HG03575 (cell line): ENCODE data around the gene SUGT1.
A peak's percentile ranks its signal among the peaks of the same experiment; 100 is the strongest.
"Not testable (repeated sequence)": the region's sequence is repeated elsewhere in the genome, so short reads cannot be mapped to it uniquely, and the experiment has no call there.

ENCODE experiments used
- ATAC-seq: cut with Tn5 transposase; IDR thresholded peaks from one replicate; pipeline ENCODE4 v1.9.1; 2021; ENCODE audit not compliant: unreplicated experiment, insufficient number of reproducible peaks, low FRiP score; ENCODE audit errors: extremely low read depth

Gene SUGT1

DNA sequence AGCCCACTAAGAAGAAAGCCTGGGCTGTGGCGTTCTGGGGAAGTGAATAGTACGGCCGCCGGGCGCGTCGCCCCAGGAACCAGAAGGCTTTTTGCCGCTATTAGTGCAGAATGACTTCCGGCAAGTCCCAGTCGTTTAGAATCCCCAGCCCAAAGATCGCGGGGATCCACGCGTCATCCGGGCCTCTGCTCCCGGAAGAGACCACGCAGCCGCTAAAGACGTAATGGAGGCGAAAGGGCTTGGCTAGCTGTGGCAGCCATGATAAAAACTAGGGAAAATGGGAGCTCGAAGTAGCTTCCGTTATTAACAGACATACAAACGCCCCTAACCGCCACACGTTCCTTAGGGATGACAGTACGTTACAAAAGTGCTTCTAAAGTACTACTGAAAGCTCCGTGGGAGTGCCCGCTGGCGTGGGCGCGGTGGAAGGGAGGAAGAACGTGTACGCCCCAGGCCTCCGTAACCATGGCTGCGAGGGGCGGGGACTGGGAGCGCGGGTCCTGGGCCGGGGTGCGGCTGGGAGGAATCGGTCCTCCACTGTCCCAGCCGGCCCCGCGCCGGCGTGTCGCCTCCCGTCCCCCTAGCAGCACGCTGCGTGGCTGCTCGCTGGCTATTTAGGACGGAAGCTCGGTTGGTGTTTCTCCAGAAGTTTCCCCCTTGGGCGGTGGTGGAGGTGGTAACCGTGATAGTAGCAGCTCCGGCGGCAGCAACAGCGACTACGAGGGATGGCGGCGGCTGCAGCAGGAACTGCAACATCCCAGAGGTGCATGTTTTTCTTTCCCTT lies at the start of gene SUGT1:
TSS of gene SUGT1 (plus strand) at position 641 of the 784 bp plus-strand sequence. CDS start at position 726, 85 bp downstream.
- ATAC-seq = peak; percentile 92

DNA sequence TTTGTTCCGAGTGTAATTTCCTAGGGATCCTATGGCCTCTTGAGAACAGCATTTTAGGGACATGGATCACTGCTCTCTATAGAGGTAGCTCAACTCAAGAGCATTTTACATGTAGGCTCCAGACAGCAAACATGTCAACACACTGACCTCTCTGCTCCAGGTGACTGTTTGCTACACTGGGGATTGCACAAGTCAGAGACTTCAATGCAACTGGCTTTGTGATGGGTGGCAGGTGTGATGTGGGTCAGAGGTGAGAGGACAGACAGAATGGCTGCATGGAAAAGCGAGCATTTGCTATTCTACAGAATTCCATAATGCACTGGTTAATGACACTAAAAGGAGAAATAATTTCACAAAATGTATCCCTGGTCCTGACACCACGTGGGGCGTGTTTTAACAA lies 49.3 kb upstream of the SUGT1 start:
- not testable (repeated sequence) for ATAC-seq

DNA sequence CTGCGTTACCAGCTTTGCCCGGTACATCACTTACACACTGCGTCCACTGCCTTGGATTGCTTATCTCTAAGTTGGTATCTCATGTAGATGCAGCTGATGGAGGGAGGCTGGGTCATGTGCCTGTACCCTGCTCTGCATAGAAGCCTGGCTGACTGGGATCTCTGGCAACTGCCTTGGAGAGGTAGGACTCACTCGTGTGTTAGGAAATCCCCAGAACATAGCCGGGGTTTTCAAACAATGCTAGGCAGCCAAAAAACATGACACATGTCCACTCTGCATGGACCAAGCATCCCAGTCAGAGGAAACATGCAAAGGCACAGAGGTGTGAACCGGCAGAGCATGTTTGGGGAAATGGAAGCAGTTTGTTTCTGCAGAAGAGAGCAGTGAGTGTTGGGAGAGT lies 46.5 kb upstream of the SUGT1 start:
- ATAC-seq = not testable (repeated sequence)

DNA sequence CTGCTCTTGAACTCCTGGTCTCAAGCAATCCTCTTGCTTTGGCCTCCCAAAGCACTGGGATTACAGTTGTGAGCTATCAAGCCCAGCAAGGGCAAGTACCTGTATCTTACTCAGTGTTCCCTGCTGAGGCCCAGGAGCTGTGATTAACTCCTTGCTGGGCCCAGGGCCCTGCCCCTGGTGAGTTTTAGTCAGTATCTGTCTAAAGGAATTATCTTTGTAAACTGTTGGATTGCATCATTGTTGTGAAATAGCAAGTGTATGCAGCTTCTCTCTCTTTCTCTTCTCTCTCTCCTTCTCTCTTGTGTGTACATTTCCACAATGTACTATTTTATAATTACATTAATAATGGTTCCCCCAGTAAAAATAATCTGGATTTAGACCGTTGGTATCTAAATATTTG lies 45.8 kb upstream of the SUGT1 start:
- not testable (repeated sequence) for ATAC-seq

DNA sequence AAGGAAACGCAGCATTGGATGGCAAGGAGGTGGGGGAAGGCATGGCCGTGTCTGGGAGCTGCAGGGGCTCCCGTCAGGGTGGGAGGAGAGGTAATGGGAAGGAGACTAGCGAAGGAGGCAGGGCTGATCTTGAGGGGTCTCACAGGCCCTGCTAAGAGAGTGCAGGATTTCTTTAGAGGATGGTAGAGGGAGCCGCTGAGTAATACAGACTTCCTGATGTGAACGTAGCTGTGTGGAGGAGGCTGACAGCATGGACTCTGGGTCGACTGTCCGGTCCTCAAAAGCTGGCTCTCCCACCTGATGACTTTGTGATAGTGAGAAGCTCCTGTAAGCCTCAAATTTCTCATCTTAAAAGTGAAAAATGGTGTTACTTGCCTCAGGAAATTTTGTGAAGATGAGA lies 44.5 kb upstream of the SUGT1 start:
- ATAC-seq = not testable (repeated sequence)

DNA sequence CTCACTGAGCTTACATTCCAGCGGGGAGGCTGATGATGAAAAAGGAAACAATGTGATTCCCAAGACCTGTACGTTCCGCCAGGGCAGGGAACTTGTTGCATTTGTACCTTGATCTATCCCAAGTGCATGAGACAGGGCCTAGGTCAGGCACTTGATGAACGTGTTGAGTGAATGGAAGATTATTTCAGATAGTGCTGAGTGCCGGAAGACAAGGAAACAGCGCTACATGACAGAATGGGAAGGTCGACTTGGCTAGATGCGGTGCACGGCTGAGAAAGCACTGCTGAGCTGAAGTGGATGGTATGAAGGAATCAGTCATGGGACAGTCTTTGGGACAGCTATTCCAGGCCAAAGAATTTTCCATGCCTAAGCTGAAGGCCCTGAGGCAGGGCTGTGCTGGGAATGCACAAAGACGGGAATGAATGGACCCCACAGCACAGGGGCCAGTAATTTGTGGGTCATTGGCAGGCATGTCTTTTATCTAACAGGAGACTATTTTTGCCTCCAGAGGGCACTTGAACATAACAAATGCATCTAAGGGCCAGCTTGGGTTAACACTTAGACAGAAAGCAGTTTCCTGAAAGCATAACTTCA lies 43.5 kb upstream of the SUGT1 start:
- not testable (repeated sequence) for ATAC-seq

DNA sequence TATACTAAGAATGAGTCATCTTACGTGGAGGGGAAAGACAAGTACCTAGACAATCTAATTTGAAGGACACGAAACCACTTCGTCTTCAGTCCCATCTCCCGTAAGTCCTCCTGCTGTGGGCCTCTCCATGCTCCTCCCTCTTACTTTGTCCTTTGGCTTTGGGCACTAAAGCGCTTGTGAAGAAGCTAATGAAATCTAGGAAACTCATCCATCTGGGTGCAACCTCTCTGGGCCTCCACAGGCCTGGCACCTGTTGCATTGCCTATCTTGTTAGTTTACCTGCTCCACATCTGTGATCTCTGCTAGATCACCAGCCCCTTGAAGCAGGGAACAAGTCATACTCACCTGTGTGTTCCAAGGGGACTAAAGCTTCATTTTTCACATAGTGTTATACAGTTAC lies 42.5 kb upstream of the SUGT1 start:
- not testable (repeated sequence) for ATAC-seq

DNA sequence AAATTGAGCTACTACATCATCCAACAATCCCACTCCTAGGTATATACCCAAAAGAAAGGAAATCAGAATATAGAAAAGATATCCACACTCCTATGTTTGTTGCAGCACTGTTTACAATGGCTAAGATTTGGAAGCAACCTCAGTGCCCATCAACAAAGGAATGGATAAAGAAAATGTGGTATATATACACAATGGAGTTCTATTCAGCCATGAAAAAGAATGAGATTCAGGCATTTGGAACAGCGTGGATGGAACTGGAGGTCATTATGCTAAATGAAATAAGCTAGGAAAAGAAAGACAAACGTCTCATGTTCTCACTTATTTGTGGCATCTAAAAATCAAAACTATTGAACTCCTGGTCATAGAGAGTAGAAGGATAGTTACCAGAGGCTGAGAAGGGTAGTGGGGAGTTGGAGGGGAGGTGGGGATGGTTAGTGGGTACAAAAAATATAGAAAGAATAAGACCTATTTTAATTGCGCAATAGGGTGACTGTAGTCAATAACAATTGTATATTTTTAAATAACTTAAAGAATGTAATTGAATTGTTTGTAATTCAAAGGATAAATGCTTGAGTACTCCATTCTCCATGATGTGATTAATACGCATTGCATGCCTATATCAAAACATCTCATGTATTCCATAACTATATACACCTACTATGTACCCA lies 37.4 kb upstream of the SUGT1 start:
- no peak for ATAC-seq

DNA sequence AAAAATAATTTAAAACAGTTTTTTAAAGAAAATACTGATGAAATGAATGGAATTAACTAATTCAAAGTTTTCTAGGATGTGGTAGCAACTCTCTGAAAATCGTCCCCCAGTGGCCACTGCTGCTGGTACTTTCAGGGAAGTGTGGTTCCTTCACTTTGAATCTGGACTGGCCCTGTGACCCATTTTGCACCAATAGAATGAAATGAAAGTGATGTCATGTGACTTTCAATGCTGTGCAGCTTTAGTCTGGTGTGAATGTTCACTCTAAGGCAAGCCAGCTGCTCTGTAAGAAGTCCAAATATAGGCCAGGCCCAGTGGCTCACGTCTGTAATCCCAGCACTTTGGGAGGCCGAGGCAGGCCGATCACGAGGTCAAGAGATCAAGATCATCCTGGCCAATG lies 36.8 kb upstream of the SUGT1 start:
- ATAC-seq = no peak

DNA sequence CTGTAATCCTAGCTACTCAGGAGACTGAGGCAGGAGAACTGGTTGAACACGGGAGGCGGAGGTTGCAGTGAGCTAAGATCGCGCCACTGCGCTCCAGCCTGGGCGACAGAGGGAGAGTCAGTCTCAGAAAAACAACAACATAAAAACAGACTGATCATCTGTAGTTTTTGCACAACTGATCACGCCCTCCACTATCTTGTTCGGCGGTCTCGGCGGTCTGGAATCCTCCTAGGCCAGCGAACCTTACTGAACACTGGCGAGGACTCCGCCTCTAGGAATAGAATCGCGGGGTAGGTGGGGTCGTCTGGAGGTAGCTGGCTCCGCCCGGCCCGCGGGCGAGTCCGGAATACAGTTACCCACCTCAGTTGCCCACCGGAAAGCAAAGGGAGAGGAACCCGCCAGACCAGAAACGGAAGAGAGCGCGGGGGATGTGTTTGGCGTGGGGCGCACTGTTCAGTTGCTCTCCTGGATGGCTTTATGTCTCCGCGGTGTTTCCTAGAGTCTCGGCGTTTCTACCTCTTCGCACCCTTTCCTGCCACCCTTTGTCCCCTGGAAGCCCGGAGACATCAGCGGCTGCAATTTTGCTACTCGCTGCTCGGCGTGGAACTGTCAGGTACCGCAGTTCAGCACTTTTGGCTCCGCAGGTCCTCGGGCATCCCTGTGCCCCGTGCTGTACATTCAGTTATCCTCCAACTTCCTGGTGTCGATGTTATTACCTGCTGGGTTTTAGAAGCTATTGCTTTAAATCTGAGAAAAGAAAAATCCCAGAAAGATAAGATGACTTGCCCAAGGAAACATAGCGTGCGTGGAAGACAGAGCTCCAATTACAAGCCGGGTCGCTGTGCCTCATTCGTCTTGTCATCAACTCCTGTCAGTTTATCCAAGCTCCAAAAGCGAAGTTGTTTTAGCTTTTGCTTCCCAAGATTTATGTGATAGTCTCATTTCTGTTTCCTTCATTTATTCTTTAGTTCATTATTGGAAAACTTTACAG lies 35.3 kb upstream of the SUGT1 start:
- peak; percentile 84 for ATAC-seq

DNA sequence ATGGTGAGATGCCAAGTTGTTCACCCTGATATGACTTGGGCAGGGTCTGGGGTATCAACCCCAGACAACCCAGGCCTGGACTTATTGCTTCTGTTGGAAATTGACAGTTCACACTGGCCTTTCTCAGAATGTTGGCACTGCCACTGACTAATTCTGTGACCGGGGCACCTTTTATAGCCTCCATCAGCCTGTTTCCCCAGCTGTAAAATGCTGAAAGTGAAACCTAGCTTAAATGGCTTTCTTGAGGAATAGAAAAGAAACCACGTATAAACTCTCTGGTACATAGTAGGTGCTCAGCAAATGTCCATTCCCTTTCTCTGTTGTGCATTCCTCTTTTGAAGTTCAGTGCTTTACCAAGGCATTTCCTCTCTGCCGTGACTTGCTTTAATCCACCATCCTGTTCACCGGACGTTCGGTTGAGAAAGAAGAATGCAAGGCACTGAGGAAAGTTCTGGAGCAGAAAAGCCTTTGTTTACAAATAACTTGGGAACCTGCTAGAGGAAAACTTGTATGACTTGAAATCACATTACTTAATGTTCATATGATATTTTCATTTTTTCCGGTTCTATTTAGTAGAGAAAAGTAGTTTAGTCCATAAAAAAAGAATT lies 21.4 kb upstream of the SUGT1 start:
- not testable (repeated sequence) for ATAC-seq

DNA sequence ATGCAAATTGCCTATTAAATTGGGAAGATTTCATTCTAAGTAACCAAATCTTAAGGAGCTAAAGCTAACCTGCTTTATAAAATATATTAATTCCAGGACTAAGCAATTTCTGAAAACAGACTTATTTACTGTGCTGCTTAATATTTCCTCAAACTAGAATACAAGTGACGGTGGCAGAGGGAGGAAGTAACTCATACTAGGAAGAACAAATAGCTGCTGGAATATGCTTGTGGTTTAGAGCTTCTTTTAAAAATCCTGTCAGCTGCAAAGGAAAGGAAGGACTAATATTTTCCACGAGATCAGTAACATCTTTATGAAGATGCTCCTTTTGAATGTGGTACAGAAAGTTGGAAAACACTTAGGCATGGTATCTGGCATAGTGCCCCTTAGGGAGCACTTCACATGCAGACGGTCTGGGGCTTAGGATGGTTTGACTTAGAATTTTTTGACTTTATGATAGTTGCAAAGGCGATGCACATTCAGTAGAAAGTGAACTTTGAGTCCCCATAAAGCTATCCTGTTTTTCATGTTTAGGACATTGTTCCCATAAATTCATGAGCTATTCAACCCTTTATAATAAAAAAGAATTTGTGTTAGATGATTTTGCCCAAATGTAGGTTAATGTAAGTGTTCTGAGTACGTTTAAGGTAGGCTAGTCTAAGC lies 13.8 kb upstream of the SUGT1 start:
- ATAC-seq = no peak

DNA sequence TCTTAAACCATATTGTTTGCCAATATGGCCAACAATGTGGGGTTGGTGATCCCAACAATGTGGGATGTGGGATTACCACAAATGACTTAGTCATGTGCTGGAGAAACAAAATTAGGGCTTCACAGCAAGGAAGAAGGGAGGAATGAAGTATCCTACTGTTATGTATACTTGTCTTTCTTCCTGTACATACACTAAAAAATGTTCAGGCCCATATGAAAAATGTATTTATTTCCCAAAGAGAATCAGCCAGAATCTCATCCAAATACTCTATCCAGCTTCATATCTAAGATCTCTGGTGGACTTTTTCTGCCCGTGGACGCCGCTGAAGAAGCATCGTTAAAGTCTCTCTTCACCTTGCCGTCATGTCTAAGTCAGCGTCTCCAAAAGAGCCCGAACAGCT lies 10.5 kb upstream of the SUGT1 start, which contains the start of gene HNRNPA1L2:
TSS of gene HNRNPA1L2 (plus strand) at position 301 of the 400 bp plus-strand sequence. CDS start at position 363, 62 bp downstream.
- ATAC-seq = no peak

DNA sequence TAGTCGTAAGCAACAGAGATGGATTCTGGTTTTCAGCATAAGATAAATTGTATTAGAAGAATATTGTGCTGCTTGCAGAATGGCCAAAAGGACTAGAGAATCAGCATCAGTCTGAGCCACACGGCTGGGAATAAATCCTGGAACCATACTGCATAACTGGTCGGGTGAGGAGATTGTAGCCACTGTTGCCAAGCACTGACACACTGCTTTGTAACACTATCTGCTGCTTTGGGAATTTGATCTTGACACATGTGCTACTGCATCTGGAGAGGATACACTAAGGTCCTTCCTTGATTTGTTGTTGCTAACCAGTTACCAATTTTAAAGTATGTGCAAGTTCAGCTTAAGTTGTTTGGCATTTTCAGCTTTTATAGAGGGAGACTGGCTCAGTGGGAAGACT lies 8.5 kb upstream of the SUGT1 start:
- no peak for ATAC-seq

DNA sequence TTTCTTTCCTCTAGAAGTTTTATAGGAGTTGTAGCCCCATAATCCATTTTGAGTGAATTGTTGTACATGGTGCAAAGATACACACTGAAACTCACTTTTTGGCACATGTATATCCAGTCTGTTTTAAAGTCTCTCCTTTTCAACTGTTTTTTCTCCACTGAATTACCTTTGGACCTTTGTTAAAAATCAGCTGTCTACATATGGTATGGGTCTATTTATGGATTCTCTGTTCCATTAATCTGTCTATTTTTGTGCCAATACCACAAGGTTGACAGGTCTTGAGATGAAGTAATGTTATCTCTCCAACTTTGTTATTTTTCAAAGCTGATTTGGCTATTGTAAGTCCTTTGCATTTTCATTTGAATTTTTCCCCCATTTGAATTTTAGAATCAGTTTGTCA lies 5.7 kb upstream of the SUGT1 start:
- no peak for ATAC-seq

DNA sequence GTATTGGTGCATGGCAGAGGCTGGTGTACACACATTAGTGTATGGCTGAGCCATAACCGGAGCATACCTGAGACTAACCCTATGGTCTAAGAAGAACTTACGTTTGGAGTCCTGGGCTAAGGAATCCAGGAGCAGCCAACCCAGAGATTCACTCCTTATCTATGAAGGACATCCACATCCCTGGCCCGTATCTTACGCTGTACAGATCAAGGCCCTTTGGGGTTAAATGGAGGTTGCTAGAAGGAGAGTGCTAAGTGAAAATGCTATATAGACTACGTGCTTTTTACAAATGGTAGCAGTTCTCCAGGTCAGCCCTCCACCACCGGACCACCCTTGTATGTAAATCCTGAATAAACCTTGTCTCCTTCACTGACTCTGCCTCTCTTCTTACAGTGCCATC lies 1.9 kb upstream of the SUGT1 start:
- no peak for ATAC-seq

DNA sequence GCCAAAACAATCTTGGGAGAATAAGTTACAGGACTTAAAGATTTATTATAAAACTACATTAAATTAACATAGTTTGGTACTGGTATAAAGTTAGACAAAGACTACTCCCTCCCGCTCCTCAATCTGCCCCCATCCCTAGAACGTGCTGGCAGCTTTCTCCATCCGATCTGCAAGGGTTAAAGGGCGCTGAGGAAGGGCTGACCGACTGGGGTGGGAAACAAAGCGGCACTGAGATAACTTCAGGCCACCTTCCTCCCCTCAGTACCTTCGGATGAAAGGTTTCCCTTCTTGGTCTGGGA lies 790 bp upstream of the SUGT1 start:
- no peak for ATAC-seq

DNA sequence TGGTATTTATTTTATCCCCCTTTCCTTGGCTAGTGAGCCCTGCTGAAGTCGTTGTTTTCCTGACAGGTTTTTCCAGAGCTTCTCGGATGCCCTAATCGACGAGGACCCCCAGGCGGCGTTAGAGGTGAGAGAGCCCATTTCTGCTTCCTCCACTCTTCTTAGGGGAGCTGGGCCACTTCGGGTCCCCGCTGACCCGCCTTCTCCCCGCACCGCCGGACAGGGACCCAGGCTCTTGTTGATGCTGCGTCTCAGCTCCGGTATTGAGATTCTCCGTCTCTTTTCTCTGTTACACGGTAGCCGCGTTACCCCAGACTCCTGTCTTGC lies 306 bp downstream of the SUGT1 start:
- peak; percentile 9 for ATAC-seq
